Heart left ventricle (tissue), 16 donors: ENCODE data around the gene MUC15. TPM values are rescaled to one million over a fixed set of nuclear protein-coding genes. Genes with fewer than 3 reads are reported as not detected.

Experiments
- ATAC-seq, 4 donors: fragments of 200-7000 bp; cut with Tn5 transposase; one replicate each; pipeline ENCODE4 v1.9.1; 2020 to 2022; ENCODE audit warnings: moderate library complexity in 4 of 4, mild to moderate bottlenecking in 3 of 4, moderate number of reproducible peaks in 1 of 4
- DNase-seq, 5 donors: peaks; one replicate each; pipeline ENCODE4 v3.0.0-alpha.2; 2020
- H3K27ac ChIP-seq, 12 donors: fragments of 200-600 bp; sonication (generic) in 4 of 12; one replicate each; pipeline versions ENCODE4 v1.5.0 to v1.8.0; 2016 to 2022; ENCODE audit warnings: mild to moderate bottlenecking in 2 of 12
- H3K27me3 ChIP-seq, 9 donors: fragments of 200-600 bp; sonication (generic) in 2 of 9; one replicate each; pipeline versions ENCODE4 v1.5.1 to v1.8.0; 2016 to 2022; ENCODE audit warnings: mild to moderate bottlenecking in 3 of 9
- H3K36me3 ChIP-seq, 9 donors: fragments of 200-600 bp; sonication (generic) in 2 of 9; one replicate each; pipeline versions ENCODE4 v1.5.0 to v1.8.0; 2018 to 2022; ENCODE audit warnings: mild to moderate bottlenecking in 2 of 9
- H3K4me1 ChIP-seq, 12 donors: fragments of 200-600 bp; sonication (generic) in 4 of 12; one replicate each; pipeline versions ENCODE4 v1.5.0 to v1.8.0; 2016 to 2022; ENCODE audit warnings: mild to moderate bottlenecking in 3 of 12
- H3K4me3 ChIP-seq, 12 donors: fragments of 200-600 bp; sonication (generic) in 4 of 12; one replicate each; pipeline versions ENCODE4 v1.5.0 to v1.8.0; 2017 to 2022; ENCODE audit warnings: mild to moderate bottlenecking in 9 of 12, moderate library complexity in 4 of 12
- H3K9me3 ChIP-seq, 12 donors: fragments of 200-600 bp; sonication (generic) in 4 of 12; one replicate each; pipeline versions ENCODE4 v1.5.0 to v1.8.0; 2016 to 2022; ENCODE audit warnings: mild to moderate bottlenecking in 1 of 12
- CTCF ChIP-seq, 12 donors: fragments of 200-600 bp; sonication (generic) in 4 of 12; IDR thresholded peaks; one replicate each; pipeline versions ENCODE4 v1.5.0 to v1.8.0; 2018 to 2022; ENCODE audit warnings: antibody characterized with exemption in 12 of 12, mild to moderate bottlenecking in 5 of 12
- POLR2A ChIP-seq, 2 donors: fragments of 450-650 bp; IDR thresholded peaks; one replicate each; pipeline ENCODE4 v1.6.1; 2017; ENCODE audit warnings: antibody characterized with exemption in 2 of 2, mild to moderate bottlenecking in 2 of 2, moderate library complexity in 2 of 2
- WGBS, 4 donors: extraction: QIAGEN DNeasy Blood & Tissue Kit in 2 of 4; methylation state at CpG; one replicate each; pipeline versions ENCODE4 v1.1.5 to v1.1.7; 2013 to 2018; 5-methylcytosine and 5-hydroxymethylcytosine counted together
- intact Hi-C, 10 donors: fragments of 100-400 bp; cut with DNase I; formaldehyde crosslinking; loops; one replicate each; pipeline versions ENCODE4 v1.11.1 to v1.14.2; 2022
- long read RNA-seq, 3 donors: library from polyadenylated mRNA; unstranded; transcript quantifications; one replicate each; pipeline ENCODE4 v2.0.0, GENCODE V29; 2020 to 2021
- polyA plus RNA-seq, 2 donors: library from polyadenylated mRNA; stranded (reverse); fragments of 200-250 nt; gene quantifications; one replicate each; pipeline ENCODE4 v1.2.3, GENCODE V29; 2013
- total RNA-seq, 9 donors: library from RNA; depleted of rRNA in 2 of 9; stranded (reverse); fragments of >200 nt in 2 of 9; fragmentation: NEBNext Ultra II Directional in 3 of 9; extraction: Animal tissue kit (Norgen Biotek cat#: 25700) in 3 of 9; gene quantifications; one replicate each; pipeline versions ENCODE4 v1.1.0 to v1.2.4, GENCODE V29; 2016 to 2023
- donor health status: ischemic (EF 13 %, LVEDD 7.1; RV severe dilation, severe dysfunction).
- donor health status: healthy with polysubstance abuse.
- donor health status: DM: no; HTN: yes; CAD: no.
- donor health status: DM: no; HTN: no; CAD: no.
- donor health status: ischemic (EF 25% LVEDD 6.9; RV normal size, moderate dysfunction).
- donor health status: ischemic (EF 25% LVEDD 5.7; RV mildly dilated, moderate dysfunction).
- donor health status: healthy.
- donor health status: DM: yes; HTN: yes; CAD: no.
- donor health status: ischemic (EF 35%, LVEDD 5.7; RV mildly dilated, moderate dysfunction).
- donor health status: nonischemic (EF 11% LVEDD 7.7; RV severe dilation, severe dysfunction).
- donor health status: DM: yes; HTN: yes; CAD: no.
- donor health status: PGD.
- donor health status: ischemic (EF 29% LVEDD 5.4; RV normal size, mild dysfunction).
- donor health status: nonischemic (EF 23%, LVEDD 6.1; RV moderate dilation, normal function).

The MUC15 gene
- total RNA-seq (not detected), polyA plus RNA-seq (not detected)
- long read RNA-seq, donor 1 = 0 reads
- long read RNA-seq, donor 2 = 0 reads
- long read RNA-seq, donor 3 = 0 reads

GRCh38 chr11:26571861-26572654 lies at the start of gene MUC15:
Gene MUC15 (minus strand): TSS chr11:26572263. CDS start chr11:26567094, 5,169 bp downstream.
- intact Hi-C loops = no loop called here
- 63 to 69% (median 68%) methylated on average over 12 of the region's 12 CpGs for WGBS, 4 donors
- no peak within 1 kb of the TSS for H3K27ac ChIP-seq

GRCh38 chr11:26621132-26621531 lies 49.1 kb upstream of the MUC15 start:
- Histone ChIP-seq H3K4me3 (no peak overlapping the region), H3K9me3 (no peaks in the 10 kb centered on the region), H3K27me3 (no peaks in the 10 kb centered on the region), H3K36me3 (no peaks in the 10 kb centered on the region), H3K4me1 (no peaks in the 10 kb centered on the region), H3K27ac (no peak overlapping the region)
- ATAC-seq (no peak), DNase-seq (no peak)
- no peak for TF ChIP-seq POLR2A (IDR thresholded peaks at IDR 0.05)
- TF ChIP-seq CTCF (IDR thresholded peaks at IDR 0.05) = no peak
- intact Hi-C loops = no loop called here

More at GRCh38 chr11:26571861-26572654, at the start of gene MUC15:
- H3K36me3 ChIP-seq = no peaks in the 10 kb centered on the region
- no peak for ATAC-seq
- no peaks in the 10 kb centered on the region for H3K4me1 ChIP-seq
- no peaks in the 10 kb centered on the region for H3K27me3 ChIP-seq
- no peak within 1 kb of the TSS for H3K4me3 ChIP-seq
- DNase-seq = no peak
- TF ChIP-seq POLR2A (IDR thresholded peaks at IDR 0.05) (no peak), CTCF (IDR thresholded peaks at IDR 0.05) (no peak)
- no peaks in the 10 kb centered on the region for H3K9me3 ChIP-seq

- H3K27ac ChIP-seq = no peak overlapping the region
- no peak for TF ChIP-seq POLR2A (IDR thresholded peaks at IDR 0.05)
- no peak for TF ChIP-seq CTCF (IDR thresholded peaks at IDR 0.05)
- DNase-seq = no peak
- ATAC-seq = no peak
- H3K9me3 ChIP-seq = no peaks in the 10 kb centered on the region
- H3K4me3 ChIP-seq = no peak overlapping the region
- no peaks in the 10 kb centered on the region for H3K36me3 ChIP-seq
- intact Hi-C loops = no loop called here
- 89 to 98% (median 93%) methylated on average over 1 of the region's 1 CpG for WGBS, 4 donors
- H3K27me3 ChIP-seq = no peaks in the 10 kb centered on the region
- no peaks in the 10 kb centered on the region for H3K4me1 ChIP-seq
Measured at GRCh38 chr11:26620282-26621045, 48.4 kb upstream of the MUC15 start.

GRCh38 chr11:26618441-26618840 lies 46.4 kb upstream of the MUC15 start:
- TF ChIP-seq CTCF (IDR thresholded peaks at IDR 0.05) (no peak), POLR2A (IDR thresholded peaks at IDR 0.05) (no peak)
- H3K27me3 ChIP-seq = no peaks in the 10 kb centered on the region
- no peak overlapping the region for H3K4me3 ChIP-seq
- no peaks in the 10 kb centered on the region for H3K36me3 ChIP-seq
- H3K9me3 ChIP-seq = peaks cover 0 to 8% (median 3%) of the 10 kb centered on the region in 12 donors
- no peak for ATAC-seq
- H3K4me1 ChIP-seq = no peaks in the 10 kb centered on the region
- intact Hi-C loops = no loop called here
- DNase-seq = no peak
- no peak overlapping the region for H3K27ac ChIP-seq
- WGBS, 4 donors = 21 to 45% (median 29%) methylated on average over 1 of the region's 1 CpG
